HL-60 (cell line): ENCODE results near the gene FCHSD2.

Source experiments
- DNase-seq, 2 experiments: peaks; one replicate each; pipeline ENCODE4 v3.0.0-alpha.2; 2010 to 2020; ENCODE audit warnings: low read depth in 1 of 2, low spot score in 1 of 2
- H3K27ac ChIP-seq: fragments of 250-450 bp; sonication (Bioruptor Pico); replicated peaks from 2 replicates; pipeline ENCODE4 v1.5.1; 2020; ENCODE audit warnings: mild to moderate bottlenecking, moderate library complexity
- H3K27me3 ChIP-seq: fragments of 250-450 bp; sonication (Bioruptor Pico); 2 replicates; pipeline ENCODE4 v1.5.1; 2021; ENCODE audit warnings: mild to moderate bottlenecking, moderate library complexity; ENCODE audit not compliant: insufficient read depth, poor library complexity, severe bottlenecking
- H3K4me3 ChIP-seq: replicated peaks from 2 replicates; pipeline ENCODE4 v1.5.1; 2011; ENCODE audit warnings: mild to moderate bottlenecking, control low read depth, low read length; ENCODE audit not compliant: insufficient read depth
- CTCF ChIP-seq: IDR thresholded peaks from one replicate; pipeline ENCODE4 v1.5.1; 2011; ENCODE audit warnings: low read length, control low read depth, inconsistent platforms; ENCODE audit not compliant: insufficient read depth
- GABPA ChIP-seq: IDR thresholded peaks from 2 replicates; pipeline ENCODE4 v1.6.1; 2012; ENCODE audit warnings: low read depth
- POLR2AphosphoS5 ChIP-seq: IDR thresholded peaks from 2 replicates; pipeline ENCODE4 v1.6.1; 2012; ENCODE audit warnings: low read depth
- REST ChIP-seq: IDR thresholded peaks from 2 replicates; pipeline ENCODE4 v1.6.1; 2012; ENCODE audit warnings: low read depth; ENCODE audit not compliant: insufficient replicate concordance
- SPI1 ChIP-seq: IDR thresholded peaks from 2 replicates; pipeline ENCODE4 v1.6.1; 2012; ENCODE audit warnings: low read depth, mild to moderate bottlenecking, borderline replicate concordance

The FCHSD2 gene

GRCh38 chr11:73106347-73106746, 35.8 kb downstream of the FCHSD2 start:
- Histone ChIP-seq H3K4me3 (no peak overlapping the region), H3K27me3 (no peaks in the 10 kb centered on the region), H3K27ac (no peak overlapping the region)
- no peak for TF ChIP-seq GABPA
- TF ChIP-seq POLR2AphosphoS5 = no peak
- TF ChIP-seq SPI1 = no peak
- no peak for TF ChIP-seq CTCF
- TF ChIP-seq REST = no peak
- DNase-seq = no peak

- no peak overlapping the region for H3K27ac ChIP-seq
- no peak for TF ChIP-seq SPI1
- TF ChIP-seq GABPA = no peak
- TF ChIP-seq CTCF = no peak
- TF ChIP-seq REST = no peak
- no peak for TF ChIP-seq POLR2AphosphoS5
- H3K4me3 ChIP-seq = no peak overlapping the region
- DNase-seq = no peak
- H3K27me3 ChIP-seq = no peaks in the 10 kb centered on the region
Measured at GRCh38 chr11:73100578-73100977, 41.5 kb downstream of the FCHSD2 start.

- no peak overlapping the region for H3K4me3 ChIP-seq
- no peak for TF ChIP-seq REST
- TF ChIP-seq POLR2AphosphoS5 = no peak
- TF ChIP-seq CTCF = no peak
- no peak for TF ChIP-seq SPI1
- no peak for TF ChIP-seq GABPA
- no peaks in the 10 kb centered on the region for H3K27me3 ChIP-seq
- no peak for DNase-seq
- no peak overlapping the region for H3K27ac ChIP-seq
Measured at GRCh38 chr11:73099512-73100266, 42.4 kb downstream of the FCHSD2 start.
